Right lobe of liver (tissue), 6 donors: ENCODE measurements around the gene TIMP2. TPM values are rescaled to one million over a fixed set of nuclear protein-coding genes. Genes with fewer than 3 reads are reported as not detected.
A peak's percentile ranks its signal among the peaks of the same experiment; 100 is the strongest.

ENCODE experiments used
- ATAC-seq, 4 donors: fragments of 200-7000 bp; cut with Tn5 transposase; one replicate each; pipeline ENCODE4 v1.9.1; 2020; ENCODE audit warnings: mild to moderate bottlenecking in 4 of 4, moderate library complexity in 4 of 4
- DNase-seq, 3 donors: peaks; one replicate each; pipeline ENCODE4 v3.0.0-alpha.2; 2020
- H3K27ac ChIP-seq, 3 donors: fragments of 200-600 bp; one replicate each; pipeline ENCODE4 v1.8.0; 2022
- H3K27me3 ChIP-seq, 2 donors: fragments of 200-600 bp; one replicate each; pipeline ENCODE4 v1.8.0; 2022
- H3K36me3 ChIP-seq, 4 donors: fragments of 200-600 bp; sonication (generic) in 1 of 4; one replicate each; pipeline versions ENCODE4 v1.5.1 to v1.8.0; 2017 to 2022; ENCODE audit warnings: control low read depth in 1 of 4
- H3K4me1 ChIP-seq, 4 donors: fragments of 200-600 bp; sonication (generic) in 1 of 4; one replicate each; pipeline versions ENCODE4 v1.5.1 to v1.8.0; 2017 to 2022; ENCODE audit warnings: control low read depth in 1 of 4
- H3K4me3 ChIP-seq, 3 donors: fragments of 200-600 bp; one replicate each; pipeline ENCODE4 v1.8.0; 2022
- H3K9me3 ChIP-seq, 4 donors: fragments of 200-600 bp; sonication (generic) in 1 of 4; one replicate each; pipeline versions ENCODE4 v1.5.1 to v1.8.0; 2017 to 2022; ENCODE audit warnings: control low read depth in 1 of 4
- POLR2A ChIP-seq: fragments of 450-650 bp; IDR thresholded peaks from one replicate; pipeline ENCODE4 v1.6.1; 2017; ENCODE audit warnings: antibody characterized with exemption, mild to moderate bottlenecking
- whole genome bisulfite sequencing: methylation state at CpG from one replicate; pipeline ENCODE4 v1.1.6; 2018; ENCODE audit warnings: low coverage, low lambda C conversion rate; ENCODE audit not compliant: insufficient coverage; ENCODE audit errors: missing lambda C conversion rate; 5-methylcytosine and 5-hydroxymethylcytosine counted together
- intact Hi-C, 2 donors: fragments of 100-400 bp; cut with DNase I; formaldehyde crosslinking; loops; one replicate each; pipeline versions ENCODE4 v1.11.2 to v1.14.1; 2022
- total RNA-seq, 6 experiments: library from RNA; depleted of rRNA in 2 of 6; stranded (reverse); fragments of >200 nt in 2 of 6; fragmentation: NEBNext Ultra II Directional in 3 of 6; extraction: Animal tissue kit (Norgen Biotek cat#: 25700) in 3 of 6; gene quantifications; one replicate each; pipeline versions ENCODE4 v1.1.0 to v1.2.4, GENCODE V29; 2016 to 2023
- TF ChIP-seq, protein P1 (sequence below), 4 donors: fragments of 200-600 bp in 3 of 4; fragments of 450-650 bp in 1 of 4; IDR thresholded peaks; one replicate each; pipeline versions ENCODE4 v1.5.1 to v1.8.0; 2016 to 2022; ENCODE audit warnings: antibody characterized with exemption in 4 of 4, mild to moderate bottlenecking in 2 of 4
- donor health status: DM: no; HTN: yes; CAD: no.
- donor health status: DM: no; HTN: no; CAD: no.
- donor health status: DM: no; HTN: no; CAD: no.
- donor health status: DM: no; HTN: yes; CAD: no.
- donor health status: DM: no; HTN: yes; CAD: no.

Gene TIMP2
- total RNA-seq, 6 experiments from 2014 or later = 18.9 to 36.1 (median 26.7) TPM

DNA sequence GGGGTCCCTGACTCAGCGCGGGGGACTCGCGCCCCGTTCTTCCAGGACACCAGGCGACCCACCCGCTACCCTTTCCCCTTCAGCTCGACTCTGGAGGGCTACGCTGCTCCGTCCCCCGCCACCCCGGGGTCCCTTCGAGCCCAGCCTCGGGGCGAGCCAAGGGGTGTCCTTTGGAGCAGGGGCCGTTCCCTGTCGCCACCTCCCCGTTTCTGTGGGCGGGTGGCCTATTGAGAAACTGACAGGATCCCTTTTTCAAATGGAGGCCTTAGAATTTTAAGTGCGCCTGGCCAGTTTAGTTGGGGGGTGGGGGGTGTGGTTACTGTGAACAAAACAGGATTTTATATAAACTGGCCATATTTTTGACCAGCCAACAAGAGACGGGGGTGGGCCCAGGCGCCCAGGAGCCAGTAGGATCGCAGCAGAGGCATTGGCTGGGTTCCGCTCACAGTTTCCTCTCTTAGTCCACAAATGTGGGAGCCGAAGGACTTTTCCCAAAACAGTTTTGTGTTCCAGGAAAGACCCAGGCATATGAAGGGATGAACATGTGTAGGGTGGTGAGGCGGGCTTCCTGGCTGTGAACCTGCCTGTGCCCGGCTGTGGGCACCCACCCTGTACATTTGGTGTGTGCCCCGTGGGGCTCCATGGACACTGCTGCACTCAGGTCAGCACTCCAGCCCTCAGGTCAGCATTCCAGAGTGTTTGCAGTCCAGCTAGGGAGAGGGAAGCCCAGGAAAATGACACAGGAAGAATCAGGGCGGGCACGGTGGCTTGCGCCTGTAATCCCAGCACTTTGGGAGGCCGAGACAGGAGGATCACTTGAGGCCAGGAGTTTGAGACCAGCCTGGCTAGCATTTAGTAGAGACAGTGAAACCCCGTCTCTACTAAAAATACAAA is 722 bp upstream of the TIMP2 start:
- Histone ChIP-seq H3K9me3 (no peaks in the 10 kb centered on the region), H3K27ac (peak overlapping the region; percentile 64 to 88 (median 79)), H3K27me3 (no peaks in the 10 kb centered on the region), H3K4me1 (peaks cover 0 to 7% (median 2%) of the 10 kb centered on the region in 4 donors), H3K4me3 (peak overlapping the region; percentile 29 to 53 (median 31)), H3K36me3 (no peaks in the 10 kb centered on the region)
- intact Hi-C loops = no loop called here
- peak; percentile 64 to 74 (median 68) for ATAC-seq
- peak; percentile 61 to 69 (median 69) for DNase-seq
- TF ChIP-seq, protein P1, sequence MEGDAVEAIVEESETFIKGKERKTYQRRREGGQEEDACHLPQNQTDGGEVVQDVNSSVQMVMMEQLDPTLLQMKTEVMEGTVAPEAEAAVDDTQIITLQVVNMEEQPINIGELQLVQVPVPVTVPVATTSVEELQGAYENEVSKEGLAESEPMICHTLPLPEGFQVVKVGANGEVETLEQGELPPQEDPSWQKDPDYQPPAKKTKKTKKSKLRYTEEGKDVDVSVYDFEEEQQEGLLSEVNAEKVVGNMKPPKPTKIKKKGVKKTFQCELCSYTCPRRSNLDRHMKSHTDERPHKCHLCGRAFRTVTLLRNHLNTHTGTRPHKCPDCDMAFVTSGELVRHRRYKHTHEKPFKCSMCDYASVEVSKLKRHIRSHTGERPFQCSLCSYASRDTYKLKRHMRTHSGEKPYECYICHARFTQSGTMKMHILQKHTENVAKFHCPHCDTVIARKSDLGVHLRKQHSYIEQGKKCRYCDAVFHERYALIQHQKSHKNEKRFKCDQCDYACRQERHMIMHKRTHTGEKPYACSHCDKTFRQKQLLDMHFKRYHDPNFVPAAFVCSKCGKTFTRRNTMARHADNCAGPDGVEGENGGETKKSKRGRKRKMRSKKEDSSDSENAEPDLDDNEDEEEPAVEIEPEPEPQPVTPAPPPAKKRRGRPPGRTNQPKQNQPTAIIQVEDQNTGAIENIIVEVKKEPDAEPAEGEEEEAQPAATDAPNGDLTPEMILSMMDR (IDR thresholded peaks at IDR 0.05) = no peak
- TF ChIP-seq POLR2A = peak; percentile 35
- WGBS = 27% methylated on average over 25 of the region's 33 CpGs

- Histone ChIP-seq H3K27ac (peak overlapping the region; percentile 52 to 79 (median 79)), H3K4me1 (peaks cover 0 to 16% (median 7%) of the 10 kb centered on the region in 4 donors), H3K36me3 (no peaks in the 10 kb centered on the region), H3K4me3 (peak overlapping the region; percentile 38 to 53 (median 39)), H3K27me3 (no peaks in the 10 kb centered on the region), H3K9me3 (no peaks in the 10 kb centered on the region)
- ATAC-seq (no peak), DNase-seq (no peak)
- WGBS = 15% methylated on average over 14 of the region's 64 CpGs
- no peak for TF ChIP-seq POLR2A
- TF ChIP-seq, protein P1 (IDR thresholded peaks at IDR 0.05) = no peak
- intact Hi-C loops = no loop called here
Observed at GRCh38 chr17:78924481-78925151, 571 bp downstream of the TIMP2 start.

GRCh38 chr17:78923660-78924453 is 1.3 kb downstream of the TIMP2 start:
- Histone ChIP-seq H3K27ac (peak overlapping the region; percentile 52 to 79 (median 79)), H3K9me3 (no peaks in the 10 kb centered on the region), H3K36me3 (no peaks in the 10 kb centered on the region), H3K4me3 (peak overlapping the region; percentile 38 to 53 (median 39)), H3K27me3 (no peaks in the 10 kb centered on the region), H3K4me1 (peaks cover 0 to 16% (median 7%) of the 10 kb centered on the region in 4 donors)
- peak; percentile 70 to 82 (median 73) for DNase-seq
- 40% methylated on average over 7 of the region's 28 CpGs for WGBS
- peak; percentile 20 to 38 (median 30) for ATAC-seq
- TF ChIP-seq POLR2A = no peak
- TF ChIP-seq, protein P1 (IDR thresholded peaks at IDR 0.05) = no peak
- intact Hi-C loops = no loop called here

DNA sequence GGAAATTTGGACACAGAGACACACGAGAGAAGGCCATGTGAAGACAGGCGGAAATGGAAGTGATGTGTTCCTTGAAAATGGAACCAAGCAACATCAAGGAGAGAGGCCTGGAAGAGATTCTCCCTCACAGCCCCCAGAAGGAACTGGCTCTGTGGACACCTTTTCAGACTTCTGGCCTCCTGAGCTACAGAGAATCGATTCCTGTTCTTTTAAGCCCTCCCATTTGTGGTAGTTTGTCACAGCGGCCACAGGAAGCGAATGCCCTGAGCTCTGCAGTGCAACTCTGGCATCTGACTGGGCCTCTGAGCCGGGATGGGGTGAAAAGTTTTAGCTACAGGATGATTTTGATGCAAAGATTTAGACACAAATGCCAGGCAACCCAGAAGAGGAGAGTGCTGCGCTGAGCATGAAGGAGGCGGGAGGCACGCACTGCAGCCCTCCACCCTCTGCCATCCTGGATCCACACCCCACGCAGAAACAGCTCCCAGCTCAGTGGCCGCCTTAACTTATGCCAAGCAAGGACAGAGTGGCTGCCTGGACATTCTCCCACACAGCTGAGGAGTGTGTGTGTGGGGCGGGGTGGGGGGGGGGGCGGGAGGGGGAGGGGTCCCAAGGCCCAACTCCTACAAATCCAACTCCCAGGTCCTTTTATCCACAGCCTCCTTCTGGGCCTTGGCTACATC is 2.2 kb downstream of the TIMP2 start:
- TF ChIP-seq POLR2A = no peak
- TF ChIP-seq, protein P1 (IDR thresholded peaks at IDR 0.05) = no peak
- intact Hi-C loops = no loop called here
- Histone ChIP-seq H3K36me3 (no peaks in the 10 kb centered on the region), H3K9me3 (no peaks in the 10 kb centered on the region), H3K4me1 (peaks cover 0 to 16% (median 7%) of the 10 kb centered on the region in 4 donors), H3K4me3 (no peak overlapping the region), H3K27me3 (no peaks in the 10 kb centered on the region), H3K27ac (peak overlapping the region in 2 of 3 donors; percentile 3 to 79)
- WGBS = 77% methylated on average over 7 of the region's 13 CpGs
- no peak for ATAC-seq
- DNase-seq = no peak
